Calu3 (cell line): Measurements from ENCODE around the gene SH3PXD2A. TPM values are rescaled to one million over a fixed set of nuclear protein-coding genes. Genes with fewer than 3 reads are reported as not detected.

ENCODE experiments used
- BruUV-seq: library from RNA; stranded (reverse); fragments of 400-500 nt; replicated peaks from 2 replicates; lab custom pipeline; 2021; lab: Mats Ljungman, UMichigan
- CTCF ChIA-PET: fragments of 300-600 bp; sonication (Branson Sonifier 250); formaldehyde crosslinking; loops from one replicate; lab custom pipeline; 2022; ENCODE audit warnings: antibody characterized with exemption; lab: Charles Lee
- DNase-seq: peaks from one replicate; pipeline ENCODE4 v3.0.0; 2022
- H3K27ac Mint-ChIP-seq: one replicate; pipeline ENCODE4 v1.8.0; 2022; ENCODE audit warnings: mixed read lengths; ENCODE audit not compliant: unreplicated experiment
- H3K27me3 Mint-ChIP-seq: one replicate; pipeline ENCODE4 v1.8.0; 2022; ENCODE audit warnings: mixed read lengths; ENCODE audit not compliant: unreplicated experiment
- H3K36me3 Mint-ChIP-seq: one replicate; pipeline ENCODE4 v1.8.0; 2022; ENCODE audit warnings: mild to moderate bottlenecking, moderate library complexity, mixed read lengths; ENCODE audit not compliant: insufficient read depth, unreplicated experiment
- H3K4me1 Mint-ChIP-seq: one replicate; pipeline ENCODE4 v1.8.0; 2022; ENCODE audit warnings: mild to moderate bottlenecking, low read depth, mixed read lengths; ENCODE audit not compliant: unreplicated experiment
- H3K4me3 Mint-ChIP-seq: one replicate; pipeline ENCODE4 v1.8.0; 2022; ENCODE audit warnings: mild to moderate bottlenecking, low read depth, moderate library complexity, mixed read lengths; ENCODE audit not compliant: unreplicated experiment
- H3K9me3 Mint-ChIP-seq: one replicate; pipeline ENCODE4 v1.8.0; 2022; ENCODE audit warnings: low read depth, mixed read lengths; ENCODE audit not compliant: unreplicated experiment
- intact Hi-C: fragments of 100-400 bp; cut with micrococcal nuclease; formaldehyde crosslinking; loops from one replicate; pipeline ENCODE4 v1.10.0; 2022; ENCODE audit not compliant: unreplicated experiment
- total RNA-seq: library from RNA; stranded (reverse); gene quantifications from 2 replicates; pipeline ENCODE4 v1.2.3, GENCODE V29; 2022
- TF ChIP-seq, protein P1 (sequence below): fragments of 200-600 bp; IDR thresholded peaks from one replicate; pipeline ENCODE4 v1.8.0; 2022; ENCODE audit warnings: antibody characterized with exemption; ENCODE audit not compliant: unreplicated experiment

Gene SH3PXD2A
- total RNA-seq, 1 experiment from 2014 or later: 7.5 TPM

- Mint-ChIP-seq H3K36me3 (no peaks in the 10 kb centered on the region), H3K9me3 (no peaks in the 10 kb centered on the region), H3K27me3 (no peaks in the 10 kb centered on the region), H3K27ac (no peak overlapping the region), H3K4me3 (no peak overlapping the region), H3K4me1 (no peaks in the 10 kb centered on the region)
- intact Hi-C loops: no loop called here
- CTCF ChIA-PET: no interaction called here
- BruUV-seq: no TSS peak
- DNase-seq: no peak
- TF ChIP-seq, protein P1, sequence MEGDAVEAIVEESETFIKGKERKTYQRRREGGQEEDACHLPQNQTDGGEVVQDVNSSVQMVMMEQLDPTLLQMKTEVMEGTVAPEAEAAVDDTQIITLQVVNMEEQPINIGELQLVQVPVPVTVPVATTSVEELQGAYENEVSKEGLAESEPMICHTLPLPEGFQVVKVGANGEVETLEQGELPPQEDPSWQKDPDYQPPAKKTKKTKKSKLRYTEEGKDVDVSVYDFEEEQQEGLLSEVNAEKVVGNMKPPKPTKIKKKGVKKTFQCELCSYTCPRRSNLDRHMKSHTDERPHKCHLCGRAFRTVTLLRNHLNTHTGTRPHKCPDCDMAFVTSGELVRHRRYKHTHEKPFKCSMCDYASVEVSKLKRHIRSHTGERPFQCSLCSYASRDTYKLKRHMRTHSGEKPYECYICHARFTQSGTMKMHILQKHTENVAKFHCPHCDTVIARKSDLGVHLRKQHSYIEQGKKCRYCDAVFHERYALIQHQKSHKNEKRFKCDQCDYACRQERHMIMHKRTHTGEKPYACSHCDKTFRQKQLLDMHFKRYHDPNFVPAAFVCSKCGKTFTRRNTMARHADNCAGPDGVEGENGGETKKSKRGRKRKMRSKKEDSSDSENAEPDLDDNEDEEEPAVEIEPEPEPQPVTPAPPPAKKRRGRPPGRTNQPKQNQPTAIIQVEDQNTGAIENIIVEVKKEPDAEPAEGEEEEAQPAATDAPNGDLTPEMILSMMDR: no peak
Measured at GRCh38 chr10:103877861-103878260, 22.5 kb upstream of the SH3PXD2A start.

DNA sequence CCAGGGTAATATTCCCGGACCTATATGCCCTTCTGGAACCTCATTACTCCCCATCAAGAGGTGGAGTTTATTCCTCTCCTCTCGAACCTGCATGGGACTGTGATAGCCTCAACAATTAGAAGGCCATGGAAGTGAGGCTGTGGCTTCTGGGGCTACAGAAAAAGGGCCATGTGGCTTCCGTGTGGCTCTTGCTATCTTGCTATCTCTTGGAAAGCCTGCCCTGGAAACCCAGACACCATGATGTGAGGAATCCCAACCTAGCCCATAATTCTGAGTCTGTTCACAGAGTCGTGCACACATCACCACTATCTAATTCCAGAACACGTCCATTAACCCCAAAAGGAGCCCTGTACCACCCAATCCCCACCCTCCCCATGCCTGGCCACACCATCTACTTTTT, 20.8 kb upstream of the SH3PXD2A start:
- TF ChIP-seq, protein P1: no peak
- Mint-ChIP-seq H3K36me3 (no peaks in the 10 kb centered on the region), H3K27me3 (no peaks in the 10 kb centered on the region), H3K4me1 (no peaks in the 10 kb centered on the region), H3K4me3 (no peak overlapping the region), H3K9me3 (no peaks in the 10 kb centered on the region), H3K27ac (no peak overlapping the region)
- CTCF ChIA-PET: no interaction called here
- BruUV-seq: no TSS peak
- DNase-seq: no peak
- intact Hi-C loops: no loop called here

DNA sequence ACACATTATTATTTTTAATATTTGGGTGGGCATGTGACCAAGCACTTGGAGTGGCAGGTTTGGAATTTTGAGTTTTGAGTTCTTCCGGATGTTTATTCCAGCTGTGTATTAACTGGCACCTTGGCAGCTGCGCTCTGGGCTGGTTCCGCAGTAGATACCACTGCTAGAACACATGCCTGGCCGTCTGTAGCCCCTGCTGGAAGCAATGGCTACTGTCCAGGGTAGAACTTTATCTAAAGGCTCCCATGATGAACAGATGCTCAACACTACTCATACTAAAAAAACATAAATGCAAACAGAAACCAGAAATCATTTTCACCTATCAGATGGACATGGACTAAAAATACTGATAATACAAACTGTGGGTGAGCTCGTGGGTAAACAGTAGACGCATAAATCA, 19.4 kb upstream of the SH3PXD2A start:
- intact Hi-C loops: no loop called here
- H3K27ac Mint-ChIP-seq: no peak overlapping the region
- CTCF ChIA-PET: no interaction called here
- TF ChIP-seq, protein P1: no peak
- no peak for DNase-seq
- no peaks in the 10 kb centered on the region for H3K27me3 Mint-ChIP-seq
- no peaks in the 10 kb centered on the region for H3K36me3 Mint-ChIP-seq
- H3K9me3 Mint-ChIP-seq: no peaks in the 10 kb centered on the region
- BruUV-seq: no TSS peak
- no peak overlapping the region for H3K4me3 Mint-ChIP-seq
- no peaks in the 10 kb centered on the region for H3K4me1 Mint-ChIP-seq

DNA sequence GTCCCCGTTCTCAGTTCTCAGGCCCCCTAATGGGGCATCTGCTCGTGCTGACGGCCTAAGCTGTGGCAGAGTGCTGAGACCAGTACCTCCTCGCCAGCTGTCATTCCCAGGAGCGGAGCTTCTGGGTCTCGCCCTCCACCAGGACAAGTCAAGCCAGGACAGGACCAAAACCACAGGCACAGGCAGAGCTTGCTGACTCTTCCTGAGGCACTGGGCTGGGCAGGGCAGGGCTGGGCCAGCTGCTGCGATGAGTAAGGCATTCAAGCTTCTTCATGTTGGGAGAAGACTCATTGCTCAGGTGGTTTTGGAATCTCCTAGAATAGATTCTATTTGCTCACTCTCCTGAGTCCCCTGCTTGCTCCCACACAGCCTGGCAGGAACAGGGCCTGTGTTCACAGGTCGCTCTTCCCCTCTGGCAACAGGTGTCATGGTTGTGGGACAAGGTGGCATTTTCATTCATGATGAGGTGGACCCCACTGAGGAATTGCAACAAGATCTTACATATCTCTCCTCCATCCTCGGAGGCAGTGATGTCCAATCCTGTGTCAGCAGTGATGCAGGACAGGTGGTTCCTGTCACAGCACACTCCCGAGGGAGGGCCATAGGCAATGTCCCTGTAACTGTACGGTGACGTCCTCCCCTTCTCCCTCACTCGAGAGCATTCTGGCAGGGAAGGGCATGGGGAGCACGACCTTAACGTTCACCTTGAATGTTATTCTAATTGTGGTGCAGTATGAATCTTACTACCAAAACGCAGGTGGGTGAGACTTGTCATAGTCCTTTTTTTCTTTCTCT, 17.0 kb upstream of the SH3PXD2A start:
- Mint-ChIP-seq H3K27me3 (no peaks in the 10 kb centered on the region), H3K27ac (no peak overlapping the region), H3K4me1 (no peaks in the 10 kb centered on the region), H3K36me3 (no peaks in the 10 kb centered on the region), H3K4me3 (no peak overlapping the region), H3K9me3 (no peaks in the 10 kb centered on the region)
- CTCF ChIA-PET: no interaction called here
- TF ChIP-seq, protein P1: no peak
- intact Hi-C loops: no loop called here
- no TSS peak for BruUV-seq
- DNase-seq: no peak
